T-helper 2 cell (primary cell): Measurements from ENCODE around the gene CHD8.
"Not testable (repeated sequence)": the region's sequence is repeated elsewhere in the genome, so short reads cannot be mapped to it uniquely, and the experiment has no call there.

Experiments used
- DNase-seq, 5 experiments: peaks; one replicate each; pipeline versions ENCODE4 v3.0.0 to v3.0.0-alpha.2; 2012 to 2022

The CHD8 gene

DNA sequence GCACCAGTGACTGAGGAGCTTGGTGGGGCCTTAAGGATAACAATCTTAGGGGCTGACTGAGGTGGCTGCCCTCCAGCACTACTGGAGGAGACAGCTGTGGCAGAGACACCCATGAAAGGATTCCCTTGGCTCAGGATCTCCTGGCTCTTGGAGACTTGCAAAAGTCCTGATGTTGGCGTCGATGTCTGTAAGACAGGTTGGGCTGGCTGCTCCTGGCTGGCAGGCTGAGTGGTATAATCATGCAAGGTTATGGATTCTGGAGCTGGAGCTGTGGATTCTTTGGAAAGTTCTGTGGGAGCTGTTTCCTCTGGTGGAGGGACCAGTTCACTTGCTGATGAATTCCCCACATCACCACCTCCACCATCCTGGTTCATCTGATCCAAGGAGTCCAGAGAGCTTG is 24.8 kb downstream of the CHD8 start:
- DNase-seq: no peak

DNA sequence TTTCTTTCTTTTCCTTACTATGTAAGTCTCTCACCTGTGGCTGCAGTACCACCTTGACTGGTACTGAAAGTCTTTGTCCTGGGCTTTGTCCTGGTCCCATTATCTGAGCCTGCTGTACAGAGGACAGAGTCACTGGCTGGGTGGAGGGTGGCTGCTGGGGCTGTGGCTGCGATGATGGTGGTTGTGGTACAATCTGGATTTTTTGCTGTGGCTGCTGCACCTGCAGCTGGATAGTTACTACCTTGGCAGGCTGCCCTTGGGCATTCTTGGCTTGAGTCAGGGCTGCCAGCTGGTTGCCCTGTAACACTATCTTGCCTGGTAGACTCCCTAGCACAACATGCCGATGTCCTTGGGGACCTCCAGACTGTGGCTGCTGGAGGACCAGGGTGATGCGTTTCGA is 27.0 kb downstream of the CHD8 start:
- no peak for DNase-seq

DNA sequence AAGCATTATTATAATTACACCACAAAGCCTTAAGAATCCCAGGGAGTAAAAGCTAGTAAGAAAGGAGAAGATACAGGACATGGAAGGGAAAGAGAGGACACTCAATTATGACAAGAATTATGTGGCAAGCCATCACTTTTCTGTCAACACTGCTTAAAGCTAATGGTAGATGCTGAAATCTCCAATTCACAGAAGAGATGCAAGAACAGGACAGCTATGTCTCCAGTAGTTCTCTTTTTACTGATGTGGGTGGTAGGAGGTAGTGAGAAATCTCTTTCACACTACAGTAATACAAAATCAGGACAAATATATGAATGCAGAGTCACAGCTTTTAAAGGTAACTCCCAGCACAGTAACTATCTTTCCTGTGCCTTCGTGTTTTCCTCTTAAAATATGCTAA is 29.2 kb downstream of the CHD8 start:
- no peak for DNase-seq

DNA sequence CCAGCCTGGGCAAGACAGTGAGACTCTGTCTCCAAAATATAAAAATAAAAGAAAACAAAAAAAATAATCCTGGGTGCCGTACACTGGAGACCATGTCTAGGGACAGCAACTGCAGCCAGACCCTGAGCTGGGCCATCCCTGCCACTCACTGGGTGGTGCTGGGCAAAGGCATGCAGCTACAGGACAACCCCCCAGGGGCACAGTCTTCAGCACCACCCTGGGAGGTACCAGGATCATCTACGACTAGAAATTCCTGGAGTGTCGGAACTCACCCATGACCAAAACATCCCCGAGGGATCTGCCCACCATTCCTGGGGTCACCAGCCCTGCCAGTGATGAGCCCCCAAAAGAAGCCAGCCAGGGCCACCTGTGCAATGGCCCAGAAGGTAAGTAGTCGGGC is 36.4 kb downstream of the CHD8 start:
- DNase-seq: no peak

DNA sequence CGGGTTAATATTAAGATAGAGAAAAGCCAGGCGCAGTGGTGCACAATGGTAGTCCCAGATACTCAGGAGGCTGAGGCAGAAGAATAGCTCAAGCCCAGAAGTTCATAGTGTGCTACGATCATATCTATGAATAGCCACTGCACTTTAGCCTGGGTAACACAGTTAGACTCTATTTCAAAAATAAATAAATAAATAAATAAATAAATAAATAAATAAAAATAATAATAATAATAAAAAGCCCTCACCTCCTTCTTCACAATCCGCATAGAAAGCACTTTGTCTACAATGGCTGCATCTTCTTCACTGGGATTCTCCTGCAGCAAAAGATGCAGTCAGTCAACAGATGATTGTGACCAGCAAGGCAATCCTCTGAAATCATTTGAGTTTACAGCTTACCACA is 40.6 kb downstream of the CHD8 start:
- no peak for DNase-seq

DNA sequence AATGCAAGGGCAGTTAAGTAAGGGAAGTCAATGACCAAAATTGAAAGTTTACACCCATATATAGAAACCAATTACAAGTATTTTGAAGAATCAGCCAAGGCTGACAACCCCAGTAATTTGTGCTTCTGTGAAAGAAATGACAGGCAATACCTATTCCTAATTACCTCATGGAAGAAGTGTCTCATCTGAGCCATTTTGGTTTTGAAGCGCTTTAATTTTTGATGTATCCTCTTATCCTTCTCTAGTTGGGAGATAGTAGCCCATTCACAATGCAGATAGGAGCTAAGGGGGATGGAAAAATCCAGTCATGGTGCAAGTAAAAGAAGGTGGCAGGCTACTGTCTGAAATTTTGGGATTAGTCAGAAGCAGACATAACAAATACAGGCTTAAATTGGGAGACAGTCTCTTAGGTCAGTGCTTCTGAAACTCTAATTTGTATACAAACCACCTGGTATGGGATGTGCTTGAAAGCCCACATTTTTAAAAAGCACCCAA is 41.7 kb downstream of the CHD8 start:
- DNase-seq: peak in 1 of 5 experiments; percentile 62

DNA sequence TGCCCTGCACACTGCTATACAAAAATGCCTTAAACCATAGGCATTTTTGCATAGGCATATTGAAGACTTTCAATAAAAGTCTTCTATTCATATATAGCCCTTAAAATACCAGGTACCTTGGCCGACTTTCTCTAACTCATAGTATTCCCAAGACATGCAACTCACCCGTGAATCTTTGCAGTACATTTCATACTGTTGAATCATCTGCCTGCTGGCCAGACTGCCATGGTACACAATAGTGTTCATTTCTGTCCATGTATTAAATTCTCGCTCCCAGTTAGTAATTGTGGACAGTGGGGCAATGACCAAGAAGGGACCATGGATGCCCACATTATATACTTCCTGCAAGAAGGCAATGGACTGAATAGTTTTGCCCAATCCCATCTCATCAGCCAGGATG is 47.8 kb downstream of the CHD8 start:
- no peak for DNase-seq

DNA sequence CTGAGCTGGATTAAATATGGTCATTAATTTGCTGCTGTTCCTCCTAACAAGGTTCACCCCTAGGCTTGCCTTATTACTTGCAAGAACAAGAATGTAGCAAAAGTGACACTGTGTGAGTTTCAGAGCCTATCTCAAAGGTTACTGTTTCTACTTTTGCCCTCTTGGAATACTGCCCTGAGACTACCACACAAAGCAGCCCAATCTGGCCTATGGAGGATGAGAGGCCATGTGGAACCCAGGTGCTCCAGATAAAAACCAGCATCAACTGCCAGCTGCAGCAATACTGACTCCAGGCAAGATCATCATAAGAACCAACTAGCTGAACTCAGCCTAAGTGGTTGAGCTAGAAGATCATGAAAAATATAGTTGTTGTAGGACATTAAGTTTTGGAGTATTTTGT is 49.7 kb downstream of the CHD8 start:
- DNase-seq: no peak

DNA sequence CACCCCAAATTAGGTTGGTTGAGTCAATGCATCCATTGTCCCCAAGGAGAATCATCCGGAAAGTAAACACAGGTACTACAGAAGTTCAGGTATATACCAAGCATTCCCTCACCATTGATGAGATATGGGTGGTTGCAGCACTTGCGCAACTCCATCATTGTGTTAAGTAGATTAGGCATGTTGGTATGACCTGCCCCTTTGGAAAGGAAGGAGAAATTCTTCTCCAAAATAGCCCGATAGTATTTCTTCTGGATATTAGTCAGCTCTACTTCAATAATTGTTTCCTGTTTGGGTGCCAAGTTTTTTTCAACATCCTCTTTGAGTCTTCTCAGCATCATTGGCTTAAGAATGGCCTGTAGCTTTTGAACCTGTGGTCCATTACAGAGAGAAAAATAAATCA is 50.8 kb downstream of the CHD8 start:
- DNase-seq: no peak

DNA sequence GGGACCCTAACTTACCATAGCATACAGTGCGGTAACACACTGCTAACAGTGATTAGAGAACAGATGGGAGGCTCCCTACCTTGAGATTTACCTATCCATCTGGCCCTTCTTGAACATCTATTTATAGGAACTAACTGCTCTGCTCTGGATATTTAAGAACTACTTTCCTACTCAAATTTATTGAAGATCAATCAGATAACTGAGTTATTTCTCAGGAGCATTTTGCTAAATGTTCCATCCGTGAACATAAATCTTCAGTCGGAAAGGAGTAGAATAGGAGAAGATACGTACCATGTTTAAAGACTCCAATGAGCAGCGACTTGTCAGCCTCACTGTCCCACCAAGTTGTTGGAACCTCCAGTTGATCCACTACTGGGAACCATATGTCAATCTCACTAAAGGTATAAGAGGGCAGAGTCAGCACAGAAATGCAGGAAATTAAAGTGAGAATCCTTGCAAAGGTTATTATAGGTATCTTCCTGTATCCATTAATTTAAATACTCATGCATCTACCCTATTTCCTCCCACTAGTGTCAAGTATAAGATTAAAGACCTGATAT is 56.5 kb downstream of the CHD8 start:
- no peak for DNase-seq

DNA sequence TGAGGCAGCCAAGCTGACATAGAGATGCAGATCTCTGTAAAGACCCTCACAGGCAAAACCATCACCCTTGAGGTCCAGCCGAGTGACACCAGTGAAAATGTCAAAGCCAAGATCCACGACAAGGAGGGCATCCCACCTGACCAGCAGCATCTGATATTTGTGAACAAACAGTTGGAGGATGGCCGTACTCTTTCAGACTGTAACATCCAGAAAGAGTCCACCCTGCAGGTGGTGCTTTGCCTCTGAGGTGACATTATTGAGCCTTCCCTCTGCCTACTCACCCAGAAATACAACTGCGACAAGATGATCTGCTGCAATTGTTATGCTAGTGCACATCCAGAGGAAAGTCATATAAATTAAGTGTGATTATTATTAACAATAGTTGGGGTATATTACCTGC is 57.0 kb downstream of the CHD8 start:
- no peak for DNase-seq

DNA sequence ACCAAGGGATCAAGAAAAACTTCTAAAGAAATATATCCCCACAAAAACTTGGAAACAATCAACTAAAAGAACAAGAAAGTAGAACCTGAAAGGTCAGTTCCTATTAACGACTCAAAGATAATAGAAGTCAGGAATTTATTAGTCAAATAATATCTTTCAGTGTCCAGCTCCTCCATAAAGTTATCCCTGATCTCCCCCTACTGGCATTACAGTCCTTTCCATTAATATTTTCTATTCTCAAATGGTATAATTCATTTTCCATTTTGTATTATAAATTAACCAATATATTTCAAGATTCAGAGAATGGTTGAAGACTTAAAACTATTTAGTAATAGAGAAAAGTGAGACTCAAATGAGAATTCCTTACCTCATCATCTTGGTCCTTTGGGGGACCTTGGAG is 60.5 kb downstream of the CHD8 start:
- no peak for DNase-seq

DNA sequence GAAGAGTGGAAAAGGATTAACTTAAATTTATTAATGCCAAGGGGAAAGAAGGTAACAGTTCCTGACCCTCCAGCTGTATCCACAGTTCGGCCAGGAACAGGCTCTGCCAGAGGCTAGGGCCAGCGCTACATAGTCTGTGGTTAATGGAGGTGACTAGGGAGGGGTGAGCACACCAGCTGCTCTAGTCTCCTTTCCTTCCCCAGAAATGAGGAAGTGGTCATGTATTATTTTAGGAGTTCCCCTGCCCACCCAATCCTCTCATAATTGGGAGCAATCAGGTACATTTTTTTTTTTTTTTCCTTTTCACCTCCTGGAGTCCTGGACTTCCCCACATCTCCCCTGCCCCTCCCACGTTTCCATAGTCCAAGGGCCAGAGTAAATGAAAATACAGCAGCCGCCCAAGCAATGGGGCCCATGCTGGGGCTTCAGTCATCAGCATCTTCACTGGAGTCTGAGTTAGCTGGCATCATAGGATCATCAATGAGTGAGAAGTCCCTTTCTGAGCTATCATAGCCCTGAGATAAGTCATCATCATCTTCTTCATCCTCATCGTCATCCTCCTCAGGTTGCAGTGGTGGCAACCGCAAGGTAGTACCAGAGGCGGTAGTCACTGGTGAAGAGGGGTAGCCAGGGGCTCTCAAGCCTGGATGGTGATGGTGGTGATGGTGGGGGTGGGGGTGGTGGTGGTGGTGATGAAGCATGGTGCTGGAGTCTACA is 70.6 kb downstream of the CHD8 start:
- DNase-seq: no peak

DNA sequence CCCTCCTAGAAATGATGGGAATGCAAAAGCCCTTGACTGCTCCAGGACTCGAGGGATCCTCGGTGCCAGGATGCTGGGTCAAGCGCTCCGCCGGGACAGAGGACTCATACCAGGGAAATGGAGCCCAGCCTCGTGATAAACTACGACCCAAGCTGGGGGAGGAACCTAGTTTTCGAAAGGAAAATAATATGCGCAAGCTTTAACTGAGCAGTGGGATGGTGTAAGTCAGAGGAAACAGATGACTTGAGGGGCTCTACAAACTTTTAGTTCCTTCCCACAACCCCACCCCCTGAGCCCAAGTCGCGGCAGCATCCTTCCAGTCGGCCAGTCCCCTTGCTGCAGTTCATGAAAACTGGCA is 71.5 kb downstream of the CHD8 start:
- no peak for DNase-seq

DNA sequence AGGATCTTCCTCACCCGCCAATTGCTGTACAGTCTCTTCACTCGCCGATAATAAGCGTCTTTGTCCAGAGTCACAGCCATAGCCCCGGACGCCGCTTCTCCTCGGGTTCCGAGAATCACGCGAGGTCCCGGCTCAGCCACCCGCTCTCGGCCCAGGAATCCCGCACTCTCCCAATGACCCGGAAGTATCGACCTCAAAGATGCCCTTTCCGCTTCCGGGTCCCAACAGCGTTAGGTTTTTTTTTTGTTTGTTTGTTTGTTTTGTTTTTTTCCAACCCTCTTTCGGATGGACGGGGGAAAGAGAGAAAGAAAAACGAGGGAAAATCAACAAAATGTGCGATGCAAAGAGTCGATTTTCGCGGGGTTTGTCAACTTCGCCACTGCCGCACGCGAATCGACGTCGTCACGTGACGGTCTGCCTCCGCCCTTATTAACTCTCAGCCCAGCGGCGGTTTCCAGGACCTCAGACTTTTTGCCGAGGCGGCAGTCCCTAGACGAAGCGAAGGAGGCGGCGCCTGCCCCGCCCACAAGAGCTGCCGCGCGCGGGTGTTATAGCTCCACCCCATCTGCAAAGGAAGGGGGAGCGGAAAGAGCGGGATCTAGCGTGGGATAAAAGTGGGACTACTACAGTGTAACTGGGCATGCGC is 72.0 kb downstream of the CHD8 start, which contains the start of gene SUPT16H:
Gene SUPT16H (minus strand): TSS at position 172 of the 646 bp plus-strand sequence. CDS start 92 bp downstream, at position 80.
- peak; percentile 86 to 97 (median 91) for DNase-seq

DNA sequence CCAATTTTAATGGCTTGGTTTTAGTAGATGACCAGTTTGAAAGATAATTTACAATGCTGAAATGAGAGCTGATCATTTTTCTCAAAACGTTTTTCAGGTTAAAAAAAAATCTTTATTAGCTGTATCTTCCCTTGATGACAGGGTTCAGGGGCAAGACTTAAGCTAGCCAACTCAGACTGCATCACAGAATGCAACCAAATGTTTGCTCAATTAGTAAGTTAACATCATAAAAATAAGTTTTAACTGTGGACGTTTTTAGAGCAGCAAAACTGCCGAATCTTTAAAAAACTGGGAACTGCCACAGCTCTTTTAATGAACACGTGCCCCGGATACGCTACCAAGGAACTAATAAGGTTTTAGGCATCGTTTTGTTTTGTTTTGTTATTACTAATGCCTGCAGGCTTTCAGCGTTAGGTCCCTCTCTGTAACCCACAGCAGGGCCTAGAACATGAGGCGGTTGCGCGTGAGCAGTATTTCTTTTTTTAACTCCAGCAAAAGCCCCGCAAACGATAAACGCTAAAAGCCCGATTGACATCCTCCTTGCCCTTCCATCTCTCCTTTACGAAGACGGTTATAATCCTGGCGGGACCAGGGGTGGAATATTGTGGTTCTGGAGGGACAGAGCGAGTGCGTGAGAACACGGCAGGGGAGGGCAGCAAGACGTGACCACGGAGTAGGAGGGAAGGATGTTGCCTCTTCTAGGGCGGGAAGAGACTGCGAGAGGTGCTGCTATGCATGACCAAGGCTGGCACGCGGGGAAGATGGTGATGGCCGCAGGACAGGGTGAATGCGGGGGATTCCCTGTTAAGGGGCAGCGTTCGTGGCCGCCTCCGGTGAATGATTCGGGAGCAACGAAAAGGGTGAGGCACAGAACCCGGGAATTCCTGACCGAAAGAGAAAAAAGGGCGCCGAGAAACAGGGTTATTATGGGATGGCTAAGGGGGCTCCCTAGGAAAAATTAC is 72.8 kb downstream of the CHD8 start:
- peak in 4 of 5 experiments; percentile 13 to 78 (median 35) for DNase-seq

DNA sequence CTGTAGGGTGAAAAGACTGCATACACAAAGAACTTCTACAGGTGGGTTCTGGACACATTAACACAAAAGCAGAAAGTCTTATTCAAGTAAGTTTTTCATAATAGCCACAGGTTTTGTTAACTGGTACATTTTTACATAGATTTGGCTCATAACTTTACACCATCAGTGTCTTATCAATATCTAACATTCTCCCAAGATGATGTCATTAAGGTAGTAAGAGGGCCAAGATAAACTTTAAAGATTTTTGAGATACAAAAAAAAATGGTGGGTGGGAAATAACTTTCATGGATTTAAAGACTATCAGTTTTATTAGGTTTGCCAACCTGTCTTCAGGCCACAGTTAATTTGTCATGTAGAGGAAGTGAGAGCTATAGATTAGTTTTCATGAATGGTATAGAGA is 73.8 kb downstream of the CHD8 start:
- peak in 1 of 5 experiments; percentile 31 for DNase-seq

DNA sequence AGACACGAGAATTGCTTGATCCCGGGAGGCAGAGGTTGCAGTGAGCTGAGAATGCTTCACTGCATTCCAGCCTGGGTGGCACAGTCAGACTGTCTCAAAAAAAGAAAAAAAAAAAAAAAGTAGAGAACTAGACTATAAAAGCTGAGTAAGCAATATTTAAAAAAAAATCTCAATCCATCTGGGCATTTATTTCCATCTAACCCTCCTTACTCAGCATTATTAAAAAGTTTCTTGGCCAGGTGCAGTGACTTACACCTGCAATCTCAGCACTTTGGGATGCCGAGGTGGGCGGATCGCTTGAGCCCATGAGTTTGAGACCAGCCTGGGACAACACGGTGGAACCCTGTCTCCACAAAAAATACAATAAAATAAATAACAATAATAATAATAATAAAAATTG is 76.6 kb downstream of the CHD8 start:
- DNase-seq: no peak

DNA sequence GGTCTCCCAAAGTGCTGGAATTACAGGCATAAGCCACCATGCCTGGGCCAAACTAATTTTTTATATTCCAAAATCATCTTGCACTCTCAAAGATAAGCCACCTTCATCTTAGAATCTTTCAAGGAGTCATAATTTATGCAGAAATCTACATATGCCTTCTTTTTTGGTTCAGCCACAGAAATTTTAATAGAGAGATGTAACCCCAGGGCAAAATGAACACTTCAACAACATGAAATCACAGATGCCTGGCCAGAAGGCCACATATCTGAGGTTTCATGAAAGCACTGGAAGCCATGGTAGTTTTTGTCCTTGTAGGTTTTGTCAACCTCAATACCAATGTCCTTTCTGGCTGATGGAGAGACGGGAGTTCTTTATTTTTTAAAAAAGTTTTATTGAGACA is 81.9 kb downstream of the CHD8 start:
- no peak for DNase-seq

DNA sequence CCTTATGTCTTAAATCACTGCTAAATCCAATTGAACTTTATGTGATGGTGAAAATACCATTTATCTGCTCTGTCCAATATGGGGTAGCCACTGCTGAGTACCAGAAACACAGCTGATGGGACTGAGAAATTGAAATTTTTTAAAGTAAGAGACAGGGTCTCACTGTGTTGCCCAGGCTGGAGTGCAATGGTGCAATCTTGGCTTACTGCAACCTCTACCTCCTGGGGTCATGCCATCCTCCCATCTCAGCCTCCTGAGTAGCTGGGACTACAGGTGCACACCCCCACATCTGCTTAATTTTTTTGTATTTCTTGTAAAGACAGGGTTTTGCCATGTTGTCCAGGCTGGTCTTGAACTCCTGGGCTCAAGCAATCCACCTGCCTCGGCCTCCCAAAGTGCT is 83.1 kb downstream of the CHD8 start:
- not testable (repeated sequence) for DNase-seq

DNA sequence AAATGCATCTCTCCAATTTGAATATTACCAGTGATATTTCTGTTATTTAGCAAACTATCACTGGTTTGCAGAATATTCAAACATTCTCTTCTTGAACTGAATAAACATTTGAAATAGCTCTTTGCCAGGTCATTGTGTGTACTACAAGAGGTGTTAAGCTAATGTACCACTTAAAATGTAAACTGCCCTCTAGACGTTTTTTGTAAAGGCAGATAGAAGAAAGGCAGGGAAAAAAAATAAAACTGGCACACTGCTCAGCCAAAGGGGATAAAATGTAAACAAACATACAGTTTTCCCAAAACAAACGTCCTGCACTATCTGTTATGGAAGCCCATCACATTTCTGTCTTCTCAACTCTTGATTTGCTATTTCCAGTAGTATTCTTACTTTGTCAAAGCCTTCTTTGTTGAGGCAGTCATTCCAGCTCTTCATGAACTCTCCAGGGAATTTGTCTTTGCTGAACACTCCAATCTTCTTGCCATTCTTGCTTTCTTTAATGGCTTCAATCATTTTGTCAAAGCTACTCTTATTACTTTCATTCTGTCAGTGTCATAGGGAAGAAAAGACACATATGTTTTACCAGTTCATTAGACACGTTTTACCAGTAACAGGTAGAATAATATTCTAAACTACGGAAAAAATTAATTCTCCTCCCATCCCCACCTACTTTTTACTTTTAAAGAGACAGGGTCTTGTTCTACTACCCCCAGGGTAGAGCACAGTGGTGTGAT is 85.8 kb downstream of the CHD8 start:
- no peak for DNase-seq

DNA sequence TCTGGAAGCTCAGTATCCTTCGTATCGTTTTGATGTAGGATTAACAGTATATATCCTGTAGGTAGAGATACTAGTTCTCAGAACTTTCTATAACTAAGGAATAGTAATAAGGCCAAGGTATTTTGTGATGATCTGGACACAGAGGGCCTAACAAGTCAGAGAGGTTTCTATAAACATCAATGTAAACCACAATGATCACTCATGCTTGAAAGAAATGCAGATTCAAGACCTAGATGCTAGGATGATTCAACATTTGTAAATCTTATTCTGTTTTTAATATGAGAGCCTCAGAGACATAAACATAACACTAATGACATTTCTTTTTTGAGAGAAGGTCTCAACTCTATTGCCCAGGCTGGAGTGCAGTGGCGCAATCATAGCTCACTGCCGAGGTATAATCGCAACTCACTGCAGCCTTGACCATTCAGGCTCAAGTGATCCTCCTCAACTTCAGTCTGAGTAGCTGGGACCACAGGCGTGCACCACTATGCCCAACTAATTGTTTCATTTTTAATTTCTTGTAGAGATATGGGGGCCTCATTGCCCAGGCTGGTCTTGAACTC is 88.3 kb downstream of the CHD8 start:
- DNase-seq: no peak
